ENCODE measurements around the gene MVB12A. TPM values are rescaled to one million over a fixed set of nuclear protein-coding genes. Genes with fewer than 3 reads are reported as not detected.
A peak's percentile ranks its signal among the peaks of the same experiment; 100 is the strongest.

The MVB12A gene
- total RNA-seq (2014; rRNA removed), result 82.5 and 103 TPM in 2 replicates
- Bru-seq, nascent RNA, result percentile 60 among the genes with signal in this experiment
- BruChase-seq, experiment 1, labeled RNA remaining after a 6-hour chase, result percentile 69 among the genes with signal in this experiment
- BruChase-seq, experiment 2, labeled RNA remaining after a 2-hour chase, result percentile 64 among the genes with signal in this experiment
- long read RNA-seq, transcript MVB12A-201 (9 exons, 2,223 nt), result major isoform, 40 of 65 reads
- long read RNA-seq, partial matches to known transcripts, result 5 of 65 reads
- long read RNA-seq, other reads (novel, unspliced or antisense), result 16 of 65 reads

- peak within 1 kb of the TSS; percentile 96 for H3K4me2 ChIP-seq (ENCODE audit: low read length)
- ChIA-PET CTCF (no interaction called here), POLR2A (ENCODE audit: unreplicated experiment) (interaction anchor here (0.5 to 0.8 kb wide), 6 partner anchors 24 to 1325 kb away, joined by 3 to 6 read pairs (median 4); partner anchors contain the start of gene ANO8)
- peaks cover 16% of the 10 kb centered on the region; the same call in 1 of the 2 replicates for H3K4me1 ChIP-seq (ENCODE audit: insufficient read depth, low read length)
- TF ChIP-seq EZH2phosphoT487 (IDR thresholded peaks at IDR 0.05; ENCODE audit: borderline replicate concordance, low read length) (no peak), CTCF (conservative IDR thresholded peaks at IDR 0.05; ENCODE audit: low read depth, low read length) (no peak), EZH2 (IDR thresholded peaks at IDR 0.05; ENCODE audit: low read length, unreplicated experiment) (no peak)
- ATAC-seq (peak; percentile 93), DNase-seq (peak; percentile 99)
- BruUV-seq (replicated peaks), result no TSS peak
- H3K79me2 ChIP-seq (ENCODE audit: low read length), result peaks cover 7% of the 10 kb centered on the region; the same call in 1 of the 2 replicates
- no peaks in the 10 kb centered on the region for H4K20me1 ChIP-seq (ENCODE audit: low read length)
- no peaks in the 10 kb centered on the region for H3F3A ChIP-seq (ENCODE audit: low read length, unreplicated experiment)
- intact Hi-C loops (cut with micrococcal nuclease), result loop anchor here (1.0 kb wide), 1 partner anchor 29 kb away; no protein-coding TSS in a partner anchor
- H3K27ac ChIP-seq (ENCODE audit: low read length), result peak within 1 kb of the TSS; percentile 34
- no peaks in the 10 kb centered on the region for H3K9me3 ChIP-seq (ENCODE audit: low read length)
- no peaks in the 10 kb centered on the region for H3K9me2 ChIP-seq (replicated peaks; ENCODE audit: low read length)
- peak within 1 kb of the TSS; percentile 98 for H2AFZ ChIP-seq (ENCODE audit: low read length)
- no peaks in the 10 kb centered on the region for H3K27me3 ChIP-seq (ENCODE audit: low read length)
- H3K9ac ChIP-seq (ENCODE audit: low read length), result peak within 1 kb of the TSS; percentile 69
- H3K4me3 ChIP-seq (ENCODE audit: low read length), result peak within 1 kb of the TSS; percentile 88
- H3K36me3 ChIP-seq (ENCODE audit: low read depth, low read length), result no peaks in the 10 kb centered on the region
Observed at GRCh38 chr19:17419621-17420474, at the start of gene MVB12A. TSS of gene MVB12A (plus strand) at chr19:17420047. CDS start at chr19:17420136, 89 bp downstream.

- no TSS peak for BruUV-seq (replicated peaks)
- ATAC-seq (no peak), DNase-seq (no peak)
- H4K20me1 ChIP-seq (ENCODE audit: low read length), result no peaks in the 10 kb centered on the region
- no peaks in the 10 kb centered on the region for H3K27me3 ChIP-seq (ENCODE audit: low read length)
- no peak within 1 kb of the TSS for H2AFZ ChIP-seq (ENCODE audit: low read length)
- no peaks in the 10 kb centered on the region for H3K9me3 ChIP-seq (ENCODE audit: low read length)
- no peaks in the 10 kb centered on the region for H3K9me2 ChIP-seq (replicated peaks; ENCODE audit: low read length)
- H3K9ac ChIP-seq (ENCODE audit: low read length), result no peak within 1 kb of the TSS
- H3K4me3 ChIP-seq (ENCODE audit: low read length), result no peak within 1 kb of the TSS
- ChIA-PET CTCF (no interaction called here), POLR2A (ENCODE audit: unreplicated experiment) (no interaction called here)
- H3K4me1 ChIP-seq (ENCODE audit: insufficient read depth, low read length), result no peaks in the 10 kb centered on the region
- no peak within 1 kb of the TSS for H3K4me2 ChIP-seq (ENCODE audit: low read length)
- H3K27ac ChIP-seq (ENCODE audit: low read length), result no peak within 1 kb of the TSS
- H3K36me3 ChIP-seq (ENCODE audit: low read depth, low read length), result no peaks in the 10 kb centered on the region
- no peaks in the 10 kb centered on the region for H3F3A ChIP-seq (ENCODE audit: low read length, unreplicated experiment)
- intact Hi-C loops (cut with micrococcal nuclease), result no loop called here
- TF ChIP-seq EZH2 (IDR thresholded peaks at IDR 0.05; ENCODE audit: low read length, unreplicated experiment) (no peak), CTCF (conservative IDR thresholded peaks at IDR 0.05; ENCODE audit: low read depth, low read length) (no peak), EZH2phosphoT487 (IDR thresholded peaks at IDR 0.05; ENCODE audit: borderline replicate concordance, low read length) (no peak)
- no peaks in the 10 kb centered on the region for H3K79me2 ChIP-seq (ENCODE audit: low read length)
Observed at GRCh38 chr19:17376935-17377600, 42.8 kb upstream of the MVB12A start, which contains the start of gene PLVAP. TSS of gene PLVAP (minus strand) at chr19:17377342. CDS start at chr19:17377288, 54 bp downstream.
